Activated CD4-positive, alpha-beta T cell treated with anti-CD3 and anti-CD28 coated beads, Interleukin-2, amount 10 ng/mL, durations not matched to agents 7 days and 5 days (primary cell): ENCODE results near the gene NT5DC3. TPM values are rescaled to one million over a fixed set of nuclear protein-coding genes. Genes with fewer than 3 reads are reported as not detected.

Experiments
- CTCF ChIA-PET: fragments of 350-600 bp; sonication (Branson Sonifier 250); formaldehyde crosslinking; loops from one replicate; lab custom pipeline; 2021; ENCODE audit warnings: antibody characterized with exemption; lab: Charles Lee
- POLR2A ChIA-PET: fragments of 350-600 bp; sonication (Branson Sonifier 250); formaldehyde crosslinking; loops from one replicate; lab custom pipeline; 2021; ENCODE audit warnings: antibody characterized with exemption; lab: Charles Lee
- DNase-seq: peaks from one replicate; pipeline ENCODE4 v3.0.0-alpha.2; 2020
- H3K27ac Mint-ChIP-seq: one replicate; pipeline ENCODE4 v1.8.0; 2021; ENCODE audit warnings: mild to moderate bottlenecking, moderate library complexity, mixed read lengths
- H3K27me3 Mint-ChIP-seq: one replicate; pipeline ENCODE4 v1.8.0; 2021; ENCODE audit warnings: mixed read lengths
- H3K36me3 Mint-ChIP-seq: one replicate; pipeline ENCODE4 v1.8.0; 2021; ENCODE audit warnings: low read depth, mixed read lengths
- H3K4me1 Mint-ChIP-seq: one replicate; pipeline ENCODE4 v1.8.0; 2021; ENCODE audit warnings: mixed read lengths
- H3K4me3 Mint-ChIP-seq: one replicate; pipeline ENCODE4 v1.8.0; 2021; ENCODE audit warnings: mild to moderate bottlenecking, moderate library complexity, mixed read lengths
- H3K9me3 Mint-ChIP-seq: one replicate; pipeline ENCODE4 v1.8.0; 2021; ENCODE audit warnings: mixed read lengths
- total RNA-seq, 2 experiments: library from RNA; stranded (reverse); gene quantifications; one replicate each; pipeline ENCODE4 v1.2.3, GENCODE V29; 2021

The NT5DC3 gene
- total RNA-seq, 2 experiments from 2014 or later = 3.5 to 4.3 TPM

GRCh38 chr12:103877288-103877687 is 36.3 kb upstream of the NT5DC3 start:
- DNase-seq = no peak
- Mint-ChIP-seq H3K36me3 (no peaks in the 10 kb centered on the region), H3K4me3 (no peak overlapping the region), H3K4me1 (peaks cover 15% of the 10 kb centered on the region), H3K9me3 (no peaks in the 10 kb centered on the region), H3K27me3 (peaks cover 2% of the 10 kb centered on the region), H3K27ac (no peak overlapping the region)
- ChIA-PET CTCF (interaction anchor here (1.3 to 2.2 kb wide), 2 partner anchors 12 to 26 kb away, joined by 5 read pairs; no protein-coding TSS in a partner anchor), POLR2A (interaction anchor here (0.6 kb wide), 1 partner anchor 323 kb away, joined by 6 read pairs; no protein-coding TSS in a partner anchor)

GRCh38 chr12:103875666-103876065 is 34.6 kb upstream of the NT5DC3 start:
- DNase-seq = no peak
- Mint-ChIP-seq H3K36me3 (no peaks in the 10 kb centered on the region), H3K4me3 (no peak overlapping the region), H3K9me3 (no peaks in the 10 kb centered on the region), H3K4me1 (peaks cover 12% of the 10 kb centered on the region), H3K27me3 (peaks cover 2% of the 10 kb centered on the region), H3K27ac (no peak overlapping the region)
- POLR2A ChIA-PET = no interaction called here
- CTCF ChIA-PET = no interaction called here

GRCh38 chr12:103868215-103868614 is 27.2 kb upstream of the NT5DC3 start:
- no peaks in the 10 kb centered on the region for H3K9me3 Mint-ChIP-seq
- ChIA-PET POLR2A (no interaction called here), CTCF (interaction anchor here (0.7 kb wide), 1 partner anchor 241 kb away, joined by 3 read pairs; no protein-coding TSS in a partner anchor)
- peaks cover 4% of the 10 kb centered on the region for H3K27me3 Mint-ChIP-seq
- DNase-seq = no peak
- no peak overlapping the region for H3K4me3 Mint-ChIP-seq
- no peak overlapping the region for H3K27ac Mint-ChIP-seq
- no peaks in the 10 kb centered on the region for H3K36me3 Mint-ChIP-seq
- no peaks in the 10 kb centered on the region for H3K4me1 Mint-ChIP-seq

GRCh38 chr12:103865151-103865730 is 24.2 kb upstream of the NT5DC3 start:
- H3K9me3 Mint-ChIP-seq = no peaks in the 10 kb centered on the region
- ChIA-PET CTCF (no interaction called here), POLR2A (no interaction called here)
- peaks cover 2% of the 10 kb centered on the region for H3K27me3 Mint-ChIP-seq
- H3K4me1 Mint-ChIP-seq = no peaks in the 10 kb centered on the region
- H3K4me3 Mint-ChIP-seq = no peak overlapping the region
- no peak overlapping the region for H3K27ac Mint-ChIP-seq
- no peaks in the 10 kb centered on the region for H3K36me3 Mint-ChIP-seq
- DNase-seq = no peak

- CTCF ChIA-PET = interaction anchor here (0.8 kb wide), 1 partner anchor 18 kb away, joined by 3 read pairs; no protein-coding TSS in a partner anchor
- no peaks in the 10 kb centered on the region for H3K4me1 Mint-ChIP-seq
- no peaks in the 10 kb centered on the region for H3K9me3 Mint-ChIP-seq
- POLR2A ChIA-PET = no interaction called here
- no peaks in the 10 kb centered on the region for H3K27me3 Mint-ChIP-seq
- no peak overlapping the region for H3K4me3 Mint-ChIP-seq
- no peak for DNase-seq
- no peak overlapping the region for H3K27ac Mint-ChIP-seq
- H3K36me3 Mint-ChIP-seq = no peaks in the 10 kb centered on the region
These were observed 23.7 kb upstream of the NT5DC3 start for GRCh38 chr12:103864710-103865109.

GRCh38 chr12:103858953-103859601 is 18.0 kb upstream of the NT5DC3 start:
- Mint-ChIP-seq H3K4me1 (no peaks in the 10 kb centered on the region), H3K4me3 (no peak overlapping the region), H3K36me3 (no peaks in the 10 kb centered on the region), H3K9me3 (no peaks in the 10 kb centered on the region), H3K27me3 (no peaks in the 10 kb centered on the region), H3K27ac (no peak overlapping the region)
- ChIA-PET POLR2A (no interaction called here), CTCF (no interaction called here)
- no peak for DNase-seq

GRCh38 chr12:103858335-103858734 is 17.3 kb upstream of the NT5DC3 start:
- no peak overlapping the region for H3K4me3 Mint-ChIP-seq
- POLR2A ChIA-PET = no interaction called here
- peaks cover 3% of the 10 kb centered on the region for H3K27me3 Mint-ChIP-seq
- no peak overlapping the region for H3K27ac Mint-ChIP-seq
- no peaks in the 10 kb centered on the region for H3K9me3 Mint-ChIP-seq
- DNase-seq = no peak
- no peaks in the 10 kb centered on the region for H3K36me3 Mint-ChIP-seq
- no peaks in the 10 kb centered on the region for H3K4me1 Mint-ChIP-seq
- CTCF ChIA-PET = interaction anchor here (0.6 kb wide), 1 partner anchor 254 kb away, joined by 7 read pairs; no protein-coding TSS in a partner anchor

- Mint-ChIP-seq H3K9me3 (no peaks in the 10 kb centered on the region), H3K4me1 (no peaks in the 10 kb centered on the region), H3K4me3 (no peak overlapping the region), H3K36me3 (no peaks in the 10 kb centered on the region), H3K27ac (no peak overlapping the region), H3K27me3 (peaks cover 3% of the 10 kb centered on the region)
- ChIA-PET POLR2A (no interaction called here), CTCF (interaction anchor here (1.3 kb wide), 1 partner anchor 10 kb away, joined by 3 read pairs; no protein-coding TSS in a partner anchor)
- no peak for DNase-seq
These were observed 16.1 kb upstream of the NT5DC3 start for GRCh38 chr12:103857164-103857563.

GRCh38 chr12:103855896-103856657 is 15.0 kb upstream of the NT5DC3 start:
- H3K9me3 Mint-ChIP-seq = no peaks in the 10 kb centered on the region
- POLR2A ChIA-PET = no interaction called here
- H3K27ac Mint-ChIP-seq = no peak overlapping the region
- H3K4me1 Mint-ChIP-seq = no peaks in the 10 kb centered on the region
- H3K27me3 Mint-ChIP-seq = peaks cover 5% of the 10 kb centered on the region
- no peaks in the 10 kb centered on the region for H3K36me3 Mint-ChIP-seq
- no peak for DNase-seq
- CTCF ChIA-PET = interaction anchor here (1.3 kb wide), 1 partner anchor 9 kb away, joined by 3 read pairs; no protein-coding TSS in a partner anchor
- H3K4me3 Mint-ChIP-seq = no peak overlapping the region

GRCh38 chr12:103855036-103855712 is 14.1 kb upstream of the NT5DC3 start:
- H3K9me3 Mint-ChIP-seq = no peaks in the 10 kb centered on the region
- ChIA-PET POLR2A (no interaction called here), CTCF (no interaction called here)
- peaks cover 5% of the 10 kb centered on the region for H3K27me3 Mint-ChIP-seq
- no peaks in the 10 kb centered on the region for H3K4me1 Mint-ChIP-seq
- H3K4me3 Mint-ChIP-seq = no peak overlapping the region
- DNase-seq = no peak
- H3K36me3 Mint-ChIP-seq = no peaks in the 10 kb centered on the region
- H3K27ac Mint-ChIP-seq = no peak overlapping the region

- H3K4me1 Mint-ChIP-seq = no peaks in the 10 kb centered on the region
- ChIA-PET CTCF (interaction anchor here (1.5 kb wide), 1 partner anchor 13 kb away, joined by 6 read pairs; the partner anchor contains the start of gene NT5DC3), POLR2A (no interaction called here)
- no peak for DNase-seq
- no peaks in the 10 kb centered on the region for H3K36me3 Mint-ChIP-seq
- H3K27me3 Mint-ChIP-seq = peaks cover 5% of the 10 kb centered on the region
- H3K9me3 Mint-ChIP-seq = no peaks in the 10 kb centered on the region
- no peak overlapping the region for H3K4me3 Mint-ChIP-seq
- H3K27ac Mint-ChIP-seq = no peak overlapping the region
These were observed 13.4 kb upstream of the NT5DC3 start for GRCh38 chr12:103854372-103854973.

GRCh38 chr12:103852498-103852997 is 11.5 kb upstream of the NT5DC3 start:
- H3K4me3 Mint-ChIP-seq = no peak overlapping the region
- no peak overlapping the region for H3K27ac Mint-ChIP-seq

More at GRCh38 chr12:103852498-103852997, 11.5 kb upstream of the NT5DC3 start:
- Mint-ChIP-seq H3K27me3 (peaks cover 5% of the 10 kb centered on the region), H3K9me3 (no peaks in the 10 kb centered on the region), H3K4me1 (no peaks in the 10 kb centered on the region), H3K36me3 (no peaks in the 10 kb centered on the region)
- ChIA-PET CTCF (interaction anchor here (1.5 kb wide), 1 partner anchor 25 kb away, joined by 5 read pairs; no protein-coding TSS in a partner anchor), POLR2A (no interaction called here)
- DNase-seq = no peak
